ENCODE data around the gene ARID5A. TPM values are rescaled to one million over a fixed set of nuclear protein-coding genes. Genes with fewer than 3 reads are reported as not detected.

Gene ARID5A
- total RNA-seq, 1 donor from 2014 or later = 16.2 TPM

Other genes starting within 250 kb of the ARID5A start
- gene SNRNP200, start 231.2 kb upstream of the ARID5A start, total RNA-seq = 61.2 TPM
- 6.1 TPM for gene ITPRIPL1, start 211.4 kb upstream of the ARID5A start, total RNA-seq
- gene NCAPH, start 201.0 kb upstream of the ARID5A start, total RNA-seq = 8.6 TPM
- gene NEURL3, start 31.4 kb upstream of the ARID5A start, total RNA-seq = 0.10 TPM
- gene KANSL3, start 101.6 kb downstream of the ARID5A start, total RNA-seq = 26.0 TPM
- 0.10 TPM for gene FER1L5, start 106.0 kb downstream of the ARID5A start, total RNA-seq
- 24.6 TPM for gene LMAN2L, start 203.3 kb downstream of the ARID5A start, total RNA-seq
- 4.9 TPM for gene CNNM4, start 224.2 kb downstream of the ARID5A start, total RNA-seq

Data from skin of body (tissue), 1 donor.